AG04449 (cell line): ENCODE results near the gene TTC23L.

Experiments used
- CTCF ChIA-PET: fragments of 350-600 bp; formaldehyde crosslinking; extraction: SDS; loops from one replicate; lab custom pipeline; 2021; ENCODE audit warnings: antibody characterized with exemption; lab: Yijun Ruan, JAX
- POLR2A ChIA-PET: fragments of 400-600, 350-600 bp; formaldehyde crosslinking; extraction: SDS; loops from one replicate; lab custom pipeline; 2020; ENCODE audit warnings: antibody characterized with exemption, inconsistent platforms; lab: Yijun Ruan, JAX
- DNase-seq: peaks from one replicate; pipeline ENCODE4 v3.0.0-alpha.2; 2010; ENCODE audit warnings: low read depth, low spot score
- H3K4me3 ChIP-seq: 2 replicates; pipeline ENCODE4 v1.5.1; 2011; ENCODE audit warnings: low read depth, mild to moderate bottlenecking, control low read depth, low read length
- TF ChIP-seq, protein P1 (sequence below): IDR thresholded peaks from one replicate; pipeline ENCODE4 v1.5.1; 2011; ENCODE audit warnings: mild to moderate bottlenecking, moderate library complexity, low read length, control low read depth, inconsistent platforms; ENCODE audit not compliant: insufficient read depth; ENCODE audit errors: missing control alignments

Gene TTC23L

DNA sequence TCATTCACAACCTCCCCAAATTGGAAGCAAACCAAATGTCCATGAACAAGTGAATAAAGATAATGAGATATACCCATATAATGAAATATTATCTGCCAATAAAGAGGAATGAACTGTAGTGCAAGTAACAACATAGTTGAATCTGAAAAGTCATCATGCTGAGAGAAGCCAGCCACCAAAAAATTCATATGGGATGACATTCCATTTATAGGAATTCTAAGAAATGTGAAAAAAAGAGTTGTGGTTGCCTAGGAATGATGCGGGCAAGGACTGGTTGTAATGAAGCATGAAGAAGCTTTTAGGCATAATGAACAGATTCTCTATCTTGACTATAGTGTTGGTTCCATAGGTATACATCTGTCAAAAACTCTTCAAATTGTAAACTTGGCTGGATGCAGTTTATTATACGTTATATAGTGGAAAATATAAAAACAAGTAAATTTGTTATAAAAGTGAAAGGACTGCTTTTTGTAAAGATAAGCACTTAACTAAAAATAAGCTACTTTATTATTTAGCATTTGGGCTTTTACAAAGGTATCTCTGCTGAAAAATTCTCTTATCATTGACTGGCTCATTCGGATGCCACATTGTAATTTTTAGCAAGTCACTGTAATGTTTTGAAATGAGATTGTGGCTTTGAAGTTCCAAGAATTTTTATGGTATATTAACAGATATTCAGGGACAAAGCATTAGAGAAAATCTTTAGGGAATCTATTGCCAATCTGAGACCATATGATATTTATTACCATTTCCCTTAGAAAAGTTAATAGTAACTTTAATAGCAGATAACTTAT, 21.2 kb upstream of the TTC23L start:
- TF ChIP-seq, protein P1, sequence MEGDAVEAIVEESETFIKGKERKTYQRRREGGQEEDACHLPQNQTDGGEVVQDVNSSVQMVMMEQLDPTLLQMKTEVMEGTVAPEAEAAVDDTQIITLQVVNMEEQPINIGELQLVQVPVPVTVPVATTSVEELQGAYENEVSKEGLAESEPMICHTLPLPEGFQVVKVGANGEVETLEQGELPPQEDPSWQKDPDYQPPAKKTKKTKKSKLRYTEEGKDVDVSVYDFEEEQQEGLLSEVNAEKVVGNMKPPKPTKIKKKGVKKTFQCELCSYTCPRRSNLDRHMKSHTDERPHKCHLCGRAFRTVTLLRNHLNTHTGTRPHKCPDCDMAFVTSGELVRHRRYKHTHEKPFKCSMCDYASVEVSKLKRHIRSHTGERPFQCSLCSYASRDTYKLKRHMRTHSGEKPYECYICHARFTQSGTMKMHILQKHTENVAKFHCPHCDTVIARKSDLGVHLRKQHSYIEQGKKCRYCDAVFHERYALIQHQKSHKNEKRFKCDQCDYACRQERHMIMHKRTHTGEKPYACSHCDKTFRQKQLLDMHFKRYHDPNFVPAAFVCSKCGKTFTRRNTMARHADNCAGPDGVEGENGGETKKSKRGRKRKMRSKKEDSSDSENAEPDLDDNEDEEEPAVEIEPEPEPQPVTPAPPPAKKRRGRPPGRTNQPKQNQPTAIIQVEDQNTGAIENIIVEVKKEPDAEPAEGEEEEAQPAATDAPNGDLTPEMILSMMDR: no peak
- peak; percentile 40 for DNase-seq
- no peak overlapping the region for H3K4me3 ChIP-seq
- CTCF ChIA-PET: interaction anchor here (0.7 to 1.5 kb wide), 4 partner anchors 14 to 331 kb away, joined by 3 to 4 read pairs (median 3); no protein-coding TSS in a partner anchor
- POLR2A ChIA-PET: no interaction called here

DNA sequence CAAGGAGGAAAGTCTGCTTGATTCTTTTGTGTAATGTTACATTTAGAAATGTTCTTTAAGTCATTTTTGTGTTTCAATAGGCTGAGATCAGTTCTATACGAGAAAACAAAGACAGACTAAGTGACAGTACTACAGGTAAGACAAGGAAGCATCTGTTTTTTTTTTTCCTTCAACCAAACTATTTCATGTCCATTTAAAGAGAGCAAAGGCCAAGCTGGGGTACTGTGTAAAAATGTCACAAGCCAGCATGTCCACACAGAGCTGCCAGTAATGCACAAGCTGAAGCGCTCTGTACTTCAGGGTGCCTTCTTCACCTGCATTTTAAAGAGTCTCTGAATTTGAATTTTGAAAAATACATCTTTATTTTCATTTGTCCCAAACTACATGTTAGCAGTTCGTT, 20.2 kb upstream of the TTC23L start:
- TF ChIP-seq, protein P1: no peak

GRCh38 chr5:34820593-34820992, 18.4 kb upstream of the TTC23L start:
- POLR2A ChIA-PET: no interaction called here
- CTCF ChIA-PET: no interaction called here
- DNase-seq: no peak
- H3K4me3 ChIP-seq: no peak overlapping the region
- TF ChIP-seq, protein P1: no peak

More for the DNA sequence above, 20.2 kb upstream of the TTC23L start:
- no peak overlapping the region for H3K4me3 ChIP-seq
- CTCF ChIA-PET: interaction anchor here (1.0 to 1.5 kb wide), 2 partner anchors 15 to 332 kb away, joined by 3 to 4 read pairs; no protein-coding TSS in a partner anchor
- no peak for DNase-seq
- POLR2A ChIA-PET: no interaction called here

DNA sequence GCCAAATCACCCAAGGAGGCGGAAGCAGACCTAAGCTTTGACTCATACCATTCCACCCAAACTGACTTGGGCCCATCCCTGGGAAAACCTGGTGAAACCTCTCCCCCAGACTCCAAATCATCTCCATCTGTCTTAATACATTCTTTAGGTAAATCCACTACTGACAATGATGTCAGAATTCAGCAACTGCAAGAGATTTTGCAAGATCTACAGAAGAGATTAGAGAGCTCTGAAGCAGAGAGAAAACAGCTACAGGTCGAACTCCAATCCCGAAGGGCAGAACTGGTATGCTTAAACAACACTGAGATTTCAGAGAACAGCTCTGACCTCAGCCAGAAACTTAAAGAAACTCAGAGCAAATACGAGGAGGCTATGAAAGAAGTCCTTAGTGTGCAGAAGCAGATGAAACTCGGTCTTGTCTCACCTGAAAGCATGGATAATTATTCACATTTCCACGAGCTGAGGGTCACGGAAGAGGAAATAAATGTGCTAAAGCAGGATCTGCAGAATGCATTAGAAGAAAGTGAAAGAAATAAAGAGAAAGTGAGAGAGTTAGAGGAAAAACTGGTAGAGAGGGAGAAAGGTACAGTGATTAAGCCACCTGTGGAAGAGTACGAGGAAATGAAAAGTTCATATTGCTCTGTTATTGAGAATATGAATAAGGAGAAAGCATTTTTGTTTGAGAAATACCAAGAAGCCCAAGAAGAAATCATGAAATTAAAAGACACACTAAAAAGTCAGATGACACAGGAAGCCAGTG, 15.8 kb upstream of the TTC23L start:
- TF ChIP-seq, protein P1: no peak
- ChIA-PET POLR2A (interaction anchor here (1.3 to 1.7 kb wide), 2 partner anchors 16 to 107 kb away, joined by 3 to 5 read pairs; partner anchors contain the start of genes DNAJC21 and TTC23L), CTCF (interaction anchor here (1.0 to 1.6 kb wide), 3 partner anchors 10 to 300 kb away, joined by 3 to 4 read pairs (median 3); no protein-coding TSS in a partner anchor)
- DNase-seq: no peak
- H3K4me3 ChIP-seq: no peak overlapping the region

DNA sequence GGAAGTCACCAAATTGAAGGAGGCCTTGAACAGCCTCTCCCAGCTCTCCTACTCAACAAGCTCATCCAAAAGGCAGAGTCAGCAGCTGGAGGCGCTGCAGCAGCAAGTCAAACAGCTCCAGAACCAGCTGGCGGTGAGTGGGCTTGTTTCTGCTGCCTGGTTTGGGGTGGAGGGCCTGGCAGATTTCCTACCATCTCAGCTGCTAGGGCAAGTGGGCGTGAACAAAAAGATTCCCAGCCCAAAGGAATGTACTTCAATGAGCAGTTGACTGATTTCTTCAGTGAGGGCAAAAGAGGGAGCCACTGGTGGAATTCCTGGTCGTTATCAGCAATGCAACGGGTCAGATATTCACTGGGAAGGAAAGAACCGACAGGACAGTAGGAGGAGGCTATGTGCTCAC, 12.6 kb upstream of the TTC23L start:
- TF ChIP-seq, protein P1: no peak
- ChIA-PET POLR2A (no interaction called here), CTCF (interaction anchor here (1.4 to 5.1 kb wide), 2 partner anchors 9 to 72 kb away, joined by 3 to 18 read pairs; no protein-coding TSS in a partner anchor)
- no peak overlapping the region for H3K4me3 ChIP-seq
- DNase-seq: no peak
